Measurements from ENCODE around the gene CTNNA2. TPM values are rescaled to one million over a fixed set of nuclear protein-coding genes. Genes with fewer than 3 reads are reported as not detected.

The CTNNA2 gene
- total and polyA plus RNA-seq, 2 of the 8 experiments (the other 6 are each of a cell fraction or from before 2014, with no cell fraction given): 3.9 to 9.0 TPM

DNA sequence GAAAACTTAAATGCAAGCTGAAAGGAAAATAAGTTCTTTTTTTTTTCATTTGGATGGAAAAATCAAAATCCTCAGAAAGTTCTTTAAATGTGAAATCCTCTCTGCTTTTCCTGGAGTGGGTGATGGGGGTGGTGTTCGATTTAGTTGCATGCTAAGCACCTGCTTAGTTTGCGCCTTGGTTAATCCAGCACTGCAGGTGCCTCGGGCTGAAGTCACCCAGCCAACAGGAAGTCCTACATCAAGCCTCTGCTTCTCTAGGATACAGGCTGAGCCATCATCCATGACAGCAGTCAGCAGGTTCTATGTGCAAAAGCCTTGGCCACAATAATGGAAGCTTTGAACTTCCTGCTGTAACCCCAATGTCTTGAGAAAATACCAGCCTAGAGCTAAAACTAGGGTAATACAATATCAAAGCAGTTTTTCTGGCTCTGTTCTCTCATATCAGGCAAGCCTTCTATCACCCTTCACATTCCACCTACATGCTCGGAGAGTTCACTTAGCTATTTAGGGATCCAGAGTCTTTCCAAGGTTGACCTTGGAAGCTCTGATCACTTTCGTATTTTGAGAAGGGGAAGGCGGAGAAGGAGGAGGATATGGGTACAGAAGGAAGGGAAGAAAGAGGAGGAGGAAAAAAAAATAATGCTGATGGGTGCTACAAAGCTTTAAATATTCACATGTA is 907.8 kb downstream of the CTNNA2 start:
- H3K14ac ChIP-seq (ENCODE audit: insufficient read length): no peak overlapping the region
- ChIA-PET POLR2A (ENCODE audit: partially characterized antibody) (no interaction called here), CTCF (ENCODE audit: partially characterized antibody) (interaction anchor here (1.2 to 1.5 kb wide), 2 partner anchors 9 to 85 kb away, joined by 3 to 4 read pairs; no protein-coding TSS in a partner anchor)
- H3K18ac ChIP-seq (ENCODE audit: extremely low read depth, low read length): no peak overlapping the region
- no peak overlapping the region for H2BK15ac ChIP-seq (ENCODE audit: low read length)
- no peak overlapping the region for H3K9ac ChIP-seq (replicated peaks in 1 of 4; ENCODE audit: extremely low read depth in 1 of 4, low read depth in 3 of 4, low read length in 3 of 4)
- H2BK5ac ChIP-seq (ENCODE audit: low read depth, low read length): no peak overlapping the region
- FAIRE-seq: no peak
- no peak overlapping the region for H3K4me2 ChIP-seq (ENCODE audit: insufficient read depth in 1 of 2, low read depth in 2 of 2, low read length in 2 of 2)
- no peaks in the 10 kb centered on the region; a peak in 1 of 7 replicates for H3K4me1 ChIP-seq (replicated peaks in 1 of 4; ENCODE audit: control insufficient read depth in 3 of 4, insufficient read depth in 4 of 4, low read length in 3 of 4)
- no peak overlapping the region for H2AK5ac ChIP-seq (ENCODE audit: low read depth, low read length)
- no peaks in the 10 kb centered on the region for H4K20me1 ChIP-seq (replicated peaks in 1 of 2; ENCODE audit: control insufficient read depth in 1 of 2, insufficient read depth in 2 of 2, low read length in 2 of 2)
- DNase-seq (ENCODE audit: low read depth in 1 of 2, low spot score in 2 of 2): no peak
- no peak overlapping the region for H2BK120ac ChIP-seq (replicated peaks; ENCODE audit: low read depth, low read length)
- H2AFZ ChIP-seq (ENCODE audit: low read length): no peak overlapping the region
- no peak overlapping the region for H2BK20ac ChIP-seq (ENCODE audit: low read length)
- H2BK12ac ChIP-seq (ENCODE audit: low read depth, low read length): no peak overlapping the region
- H3K4me3 ChIP-seq (ENCODE audit: extremely low read depth in 1 of 4, insufficient read depth in 2 of 4, low read depth in 3 of 4, low read length in 4 of 4): no peak overlapping the region
- H3K27me3 ChIP-seq (replicated peaks in 1 of 4; ENCODE audit: control insufficient read depth in 3 of 4, extremely low read depth in 1 of 4, insufficient read depth in 3 of 4, low read length in 3 of 4): no peaks in the 10 kb centered on the region
- H4K91ac ChIP-seq (replicated peaks; ENCODE audit: insufficient read length, low read length): no peak overlapping the region
- H3K9me3 ChIP-seq (ENCODE audit: insufficient read depth in 2 of 2, low read depth in 1 of 2, low read length in 1 of 2): no peaks in the 10 kb centered on the region
- no peak overlapping the region for H3K56ac ChIP-seq (replicated peaks; ENCODE audit: insufficient read length, low read depth, low read length)
- H4K5ac ChIP-seq (ENCODE audit: insufficient read length, low read depth, low read length): no peak overlapping the region
- H3K79me2 ChIP-seq (ENCODE audit: control insufficient read depth in 1 of 2, insufficient read depth in 2 of 2, low read length in 2 of 2): no peaks in the 10 kb centered on the region
- TF ChIP-seq RNF2 (IDR thresholded peaks at IDR 0.05; ENCODE audit: borderline replicate concordance, low read depth, low read length, missing control alignments, poor library complexity, severe bottlenecking): no peak
- no peak overlapping the region for H3K27ac ChIP-seq (ENCODE audit: low read depth, low read length)
- no peak overlapping the region for H4K8ac ChIP-seq (ENCODE audit: extremely low read depth, insufficient read depth, low read length)
- H3K23ac ChIP-seq (ENCODE audit: insufficient read length): no peak overlapping the region
- H3K36me3 ChIP-seq (ENCODE audit: control insufficient read depth in 2 of 4, insufficient read depth in 4 of 4, low read length in 3 of 4): no peaks in the 10 kb centered on the region
- WGBS, 2 experiments (ENCODE audit: extremely low coverage in 1 of 2, insufficient coverage in 1 of 2, insufficient read length in 1 of 2, insufficient replicate concordance in 2 of 2, low coverage in 1 of 2, low lambda C conversion rate in 2 of 2, missing lambda C conversion rate in 1 of 2): 86 to 100% methylated on average over 1 to 6 of the region's 6 CpGs
- no peaks in the 10 kb centered on the region for H3K23me2 ChIP-seq (ENCODE audit: low read depth, low read length)
- H3K79me1 ChIP-seq (ENCODE audit: low read depth, low read length): no peaks in the 10 kb centered on the region
- H3K4ac ChIP-seq (replicated peaks; ENCODE audit: insufficient read length, low read depth, low read length): no peak overlapping the region

Data from H1 (cell line).